H1 (cell line): ENCODE results near the gene ADGRL3. TPM values are rescaled to one million over a fixed set of nuclear protein-coding genes. Genes with fewer than 3 reads are reported as not detected.

Experiments used
- CTCF ChIA-PET: fragments of 300-600 bp; sonication (Branson Sonifier 250); formaldehyde crosslinking; loops from one replicate; lab custom pipeline; 2021; ENCODE audit not compliant: partially characterized antibody; lab: Charles Lee
- POLR2A ChIA-PET: fragments of 300-600 bp; sonication (Branson Sonifier 250); formaldehyde crosslinking; loops from one replicate; lab custom pipeline; 2021; ENCODE audit warnings: inconsistent platforms; ENCODE audit not compliant: partially characterized antibody; lab: Charles Lee
- DNase-seq, 2 experiments: peaks; one replicate each; pipeline versions ENCODE4 v3.0.0 to v3.0.0-alpha.2; 2010 to 2022; ENCODE audit warnings: low spot score in 2 of 2, low read depth in 1 of 2, mixed read lengths in 1 of 2
- FAIRE-seq: peaks from 2 replicates; lab custom pipeline; 2011; peaks lifted over from hg19 to GRCh38; lab: Jason Lieb, UNC
- H2AFZ ChIP-seq: 2 replicates; pipeline ENCODE4 v1.8.1; 2012; ENCODE audit warnings: low read length, inconsistent platforms
- H2AK5ac ChIP-seq: 2 replicates; pipeline ENCODE4 v1.6.1; 2013; ENCODE audit warnings: low read depth, low read length
- H2BK120ac ChIP-seq: replicated peaks from 2 replicates; pipeline ENCODE3; 2013; ENCODE audit warnings: low read depth, low read length, inconsistent platforms
- H2BK12ac ChIP-seq: 2 replicates; pipeline ENCODE4 v1.6.1; 2013; ENCODE audit warnings: low read depth, low read length
- H2BK15ac ChIP-seq: 2 replicates; pipeline ENCODE4 v1.6.1; 2013; ENCODE audit warnings: low read length
- H2BK20ac ChIP-seq: 2 replicates; pipeline ENCODE4 v1.6.1; 2013; ENCODE audit warnings: low read length
- H2BK5ac ChIP-seq: 2 replicates; pipeline ENCODE4 v1.6.1; 2013; ENCODE audit warnings: low read depth, low read length
- H3K14ac ChIP-seq: 2 replicates; pipeline ENCODE4 v1.6.1; 2013; ENCODE audit warnings: inconsistent platforms; ENCODE audit not compliant: insufficient read length
- H3K18ac ChIP-seq: 2 replicates; pipeline ENCODE4 v1.6.1; 2013; ENCODE audit warnings: low read length; ENCODE audit errors: extremely low read depth
- H3K23ac ChIP-seq: 2 replicates; pipeline ENCODE4 v1.6.1; 2013; ENCODE audit warnings: inconsistent platforms; ENCODE audit not compliant: insufficient read length
- H3K23me2 ChIP-seq: 2 replicates; pipeline ENCODE4 v1.6.1; 2013; ENCODE audit warnings: low read depth, low read length
- H3K27ac ChIP-seq: 2 replicates; pipeline ENCODE4 v1.6.1; 2011; ENCODE audit warnings: low read depth, low read length, inconsistent platforms
- H3K27me3 ChIP-seq, 4 experiments: replicated peaks in 1 of 4; 1 replicate in 1 of 4; 2 replicates in 3 of 4; pipeline versions ENCODE4 v1.6.1 to v1.8.1; 2011 to 2013; ENCODE audit warnings: low read length in 3 of 4, mild to moderate bottlenecking in 3 of 4, inconsistent platforms in 2 of 4, mixed read lengths in 2 of 4, moderate library complexity in 1 of 4; ENCODE audit not compliant: control insufficient read depth in 3 of 4, insufficient read depth in 3 of 4; ENCODE audit errors: extremely low read depth in 1 of 4
- H3K36me3 ChIP-seq, 4 experiments: 2 replicates each; pipeline versions ENCODE4 v1.6.1 to v1.8.1; 2011 to 2013; ENCODE audit warnings: mild to moderate bottlenecking in 4 of 4, low read length in 3 of 4, moderate library complexity in 2 of 4, control low read depth in 1 of 4, inconsistent platforms in 1 of 4; ENCODE audit not compliant: insufficient read depth in 4 of 4, control insufficient read depth in 2 of 4
- H3K4ac ChIP-seq: replicated peaks from 2 replicates; pipeline ENCODE3; 2013; ENCODE audit warnings: low read length, low read depth, mixed read lengths, inconsistent platforms; ENCODE audit not compliant: insufficient read length
- H3K4me1 ChIP-seq, 4 experiments: replicated peaks in 1 of 4; 1 replicate in 1 of 4; 2 replicates in 3 of 4; pipeline versions ENCODE4 v1.6.1 to v1.8.1; 2011 to 2013; ENCODE audit warnings: low read length in 3 of 4, inconsistent platforms in 2 of 4, mixed read lengths in 1 of 4; ENCODE audit not compliant: insufficient read depth in 4 of 4, control insufficient read depth in 3 of 4
- H3K4me2 ChIP-seq, 2 experiments: 2 replicates each; pipeline versions ENCODE4 v1.6.1 to v1.8.1; 2011 to 2013; ENCODE audit warnings: low read depth in 2 of 2, low read length in 2 of 2, control low read depth in 1 of 2, inconsistent platforms in 1 of 2, mild to moderate bottlenecking in 1 of 2; ENCODE audit not compliant: insufficient read depth in 1 of 2
- H3K4me3 ChIP-seq, 4 experiments: fragments of 200-600, 300-600 bp in 1 of 4; sonication (generic), shearing (Covaris generic), sonication (Bioruptor Twin) in 1 of 4; 2 replicates each; pipeline versions ENCODE4 v1.5.1 to v1.8.1; 2011 to 2016; ENCODE audit warnings: low read length in 4 of 4, low read depth in 3 of 4, control low read depth in 2 of 4, inconsistent platforms in 2 of 4, mild to moderate bottlenecking in 2 of 4, mixed read lengths in 1 of 4, moderate library complexity in 1 of 4; ENCODE audit not compliant: insufficient read depth in 2 of 4; ENCODE audit errors: extremely low read depth in 1 of 4
- H3K56ac ChIP-seq: replicated peaks from 2 replicates; pipeline ENCODE3; 2013; ENCODE audit warnings: low read depth, mild to moderate bottlenecking, mixed read lengths, low read length, inconsistent platforms; ENCODE audit not compliant: insufficient read length
- H3K79me1 ChIP-seq: 2 replicates; pipeline ENCODE4 v1.6.1; 2013; ENCODE audit warnings: low read depth, low read length, control low read depth
- H3K79me2 ChIP-seq, 2 experiments: 2 replicates each; pipeline versions ENCODE4 v1.6.1 to v1.8.1; 2012 to 2013; ENCODE audit warnings: low read length in 2 of 2, mild to moderate bottlenecking in 2 of 2, inconsistent platforms in 1 of 2; ENCODE audit not compliant: insufficient read depth in 2 of 2, control insufficient read depth in 1 of 2
- H3K9ac ChIP-seq, 4 experiments: replicated peaks in 1 of 4; 1 replicate in 1 of 4; 2 replicates in 3 of 4; pipeline versions ENCODE4 v1.6.1 to v1.8.1; 2011 to 2013; ENCODE audit warnings: low read depth in 3 of 4, low read length in 3 of 4, control low read depth in 2 of 4, mild to moderate bottlenecking in 2 of 4, moderate library complexity in 2 of 4, inconsistent platforms in 1 of 4; ENCODE audit errors: extremely low read depth in 1 of 4
- H3K9me3 ChIP-seq, 2 experiments: 2 replicates each; pipeline versions ENCODE4 v1.6.1 to v1.8.1; 2012 to 2013; ENCODE audit warnings: mild to moderate bottlenecking in 2 of 2, moderate library complexity in 2 of 2, control low read depth in 1 of 2, inconsistent platforms in 1 of 2, low read depth in 1 of 2, low read length in 1 of 2, mixed read lengths in 1 of 2; ENCODE audit not compliant: insufficient read depth in 2 of 2
- H4K20me1 ChIP-seq, 2 experiments: replicated peaks in 1 of 2; 2 replicates each; pipeline versions ENCODE3 to v1.8.1; 2011 to 2013; ENCODE audit warnings: inconsistent platforms in 2 of 2, low read length in 2 of 2, mild to moderate bottlenecking in 1 of 2; ENCODE audit not compliant: insufficient read depth in 2 of 2, control insufficient read depth in 1 of 2
- H4K5ac ChIP-seq: 2 replicates; pipeline ENCODE4 v1.6.1; 2013; ENCODE audit warnings: low read length, low read depth, mixed read lengths, inconsistent platforms; ENCODE audit not compliant: insufficient read length
- H4K8ac ChIP-seq: 2 replicates; pipeline ENCODE4 v1.8.0; 2013; ENCODE audit warnings: mild to moderate bottlenecking, moderate library complexity, low read length, inconsistent platforms; ENCODE audit not compliant: insufficient read depth; ENCODE audit errors: extremely low read depth
- H4K91ac ChIP-seq: replicated peaks from 2 replicates; pipeline ENCODE3; 2013; ENCODE audit warnings: low read length, mixed read lengths, inconsistent platforms; ENCODE audit not compliant: insufficient read length
- CHD2 ChIP-seq: IDR thresholded peaks from 2 replicates; pipeline ENCODE4 v1.6.1; 2012; ENCODE audit warnings: low read length, improper control_type of control experiment
- GABPA ChIP-seq: IDR thresholded peaks from 2 replicates; pipeline ENCODE4 v1.6.1; 2011; ENCODE audit warnings: mild to moderate bottlenecking, low read length, moderate library complexity, borderline replicate concordance; ENCODE audit not compliant: insufficient read depth
- PHF8 ChIP-seq: fragments of 200-600 bp; sonication (generic); conservative IDR thresholded peaks from 2 replicates; pipeline ENCODE4 v1.7.1; 2012; ENCODE audit warnings: low read depth, mild to moderate bottlenecking, inconsistent platforms, low read length, moderate library complexity
- SRF ChIP-seq: IDR thresholded peaks from 2 replicates; pipeline ENCODE4 v1.6.1; 2011; ENCODE audit warnings: mild to moderate bottlenecking, low read depth, low read length, moderate library complexity
- USF2 ChIP-seq: IDR thresholded peaks from 2 replicates; pipeline ENCODE4 v1.6.1; 2011; ENCODE audit warnings: low read length, improper control_type of control experiment
- WGBS, 2 experiments: shearing (Covaris generic) in 1 of 2; methylation state at CpG; one replicate each; pipeline versions ENCODE4 v1.1.6 to v1.1.7; 2013 to 2015; ENCODE audit warnings: low lambda C conversion rate in 2 of 2, mixed read lengths in 2 of 2, inconsistent platforms in 1 of 2, low coverage in 1 of 2, missing lambda C conversion rate in 1 of 2; ENCODE audit not compliant: insufficient replicate concordance in 2 of 2, insufficient coverage in 1 of 2, insufficient read length in 1 of 2; ENCODE audit errors: extremely low coverage in 1 of 2, missing lambda C conversion rate in 1 of 2; 5-methylcytosine and 5-hydroxymethylcytosine counted together
- polyA plus RNA-seq, 7 experiments: library from polyadenylated mRNA; depleted of rRNA in 3 of 7; stranded (reverse) in 5 of 7; unstranded in 2 of 7; fragments of >200 nt in 5 of 7; fragments of 200-250 nt in 2 of 7; gene quantifications; 1 replicate in 5 of 7; 2 replicates in 1 of 7; 4 replicates in 1 of 7; pipeline versions ENCODE4 v1.2.1 to v1.2.3, GENCODE V29; 2011 to 2013; ENCODE audit warnings: missing spikeins in 2 of 7, mixed read lengths in 2 of 7
- total RNA-seq: library from RNA; stranded (reverse); fragmentation: NEBNext Ultra II Directional; extraction: Animal tissue kit (Norgen Biotek cat#: 25700); gene quantifications from 2 replicates; pipeline ENCODE4 v1.2.1, GENCODE V29; 2021

ADGRL3 gene
- total and polyA plus RNA-seq, 2 of the 8 experiments (the other 6 are each of a cell fraction or from before 2014, with no cell fraction given) = 6.6 to 13.0 TPM

- no peak overlapping the region for H3K4ac ChIP-seq
- H4K91ac ChIP-seq = no peak overlapping the region
- H2BK120ac ChIP-seq = no peak overlapping the region
- WGBS, 2 experiments = 93% methylated on average over 3 of the region's 3 CpGs; no CpG with 5 or more reads in 1 of the 2 experiments
- H3K27ac ChIP-seq = no peak overlapping the region
- H2BK12ac ChIP-seq = no peak overlapping the region
- H2AFZ ChIP-seq = no peak overlapping the region
- no peak overlapping the region for H4K8ac ChIP-seq
- no peaks in the 10 kb centered on the region for H3K79me1 ChIP-seq
- no peak overlapping the region for H3K23ac ChIP-seq
- H3K4me3 ChIP-seq = no peak overlapping the region
- H3K4me1 ChIP-seq = peaks cover 0 to 14% (median 2%) of the 10 kb centered on the region in 4 experiments; a peak in 2 of 7 replicates
- ChIA-PET CTCF (no interaction called here), POLR2A (no interaction called here)
- no peak overlapping the region for H3K4me2 ChIP-seq
- no peak overlapping the region for H2BK20ac ChIP-seq
- no peak overlapping the region for H3K14ac ChIP-seq
- no peak overlapping the region for H3K18ac ChIP-seq
- H3K79me2 ChIP-seq = no peaks in the 10 kb centered on the region
- no peak overlapping the region for H3K56ac ChIP-seq
- no peaks in the 10 kb centered on the region for H3K23me2 ChIP-seq
- H3K9me3 ChIP-seq = no peaks in the 10 kb centered on the region; a peak in 1 of 4 replicates
- H4K20me1 ChIP-seq = no peaks in the 10 kb centered on the region
- FAIRE-seq = no peak
- H3K9ac ChIP-seq = no peak overlapping the region
- H2AK5ac ChIP-seq = no peak overlapping the region
- H2BK15ac ChIP-seq = no peak overlapping the region
- DNase-seq = no peak
- H3K36me3 ChIP-seq = no peaks in the 10 kb centered on the region; a peak in 1 of 8 replicates
- no peak overlapping the region for H4K5ac ChIP-seq
- no peak overlapping the region for H2BK5ac ChIP-seq
- no peaks in the 10 kb centered on the region for H3K27me3 ChIP-seq
- TF ChIP-seq CHD2 = no peak
- TF ChIP-seq SRF = no peak
- TF ChIP-seq GABPA = no peak
- no peak for TF ChIP-seq PHF8
- no peak for TF ChIP-seq USF2
These were observed 719.4 kb downstream of the ADGRL3 start for GRCh38 chr4:61919561-61919960.
